Effector memory CD8-positive, alpha-beta T cell (primary cell): ENCODE data around the gene DIP2C.
A peak's percentile ranks its signal among the peaks of the same experiment; 100 is the strongest.
"Not testable (repeated sequence)": the region's sequence is repeated elsewhere in the genome, so short reads cannot be mapped to it uniquely, and the experiment has no call there.

Experiments used
- ATAC-seq: fragments of 150-1000 bp; cut with Tn5 transposase; replicated peaks from 2 replicates; pipeline ENCODE4 v1.10.0; 2021; ENCODE audit warnings: mild to moderate bottlenecking, moderate library complexity
- DNase-seq, 3 experiments: peaks; one replicate each; pipeline ENCODE4 v3.0.0; 2021
- H3K27ac Mint-ChIP-seq, 2 donors: one replicate each; pipeline ENCODE4 v1.8.0; 2022; ENCODE audit warnings: mild to moderate bottlenecking in 2 of 2, mixed read lengths in 2 of 2, moderate library complexity in 2 of 2
- H3K27me3 Mint-ChIP-seq, 2 donors: one replicate each; pipeline ENCODE4 v1.8.0; 2022; ENCODE audit warnings: mixed read lengths in 2 of 2
- H3K36me3 Mint-ChIP-seq: one replicate; pipeline ENCODE4 v1.8.0; 2022; ENCODE audit warnings: mild to moderate bottlenecking, moderate library complexity, mixed read lengths; ENCODE audit not compliant: insufficient read depth
- H3K4me1 Mint-ChIP-seq, 2 donors: one replicate each; pipeline ENCODE4 v1.8.0; 2022; ENCODE audit warnings: low read depth in 2 of 2, mixed read lengths in 2 of 2
- H3K4me3 Mint-ChIP-seq, 2 donors: one replicate each; pipeline ENCODE4 v1.8.0; 2022; ENCODE audit warnings: mild to moderate bottlenecking in 2 of 2, mixed read lengths in 2 of 2, moderate library complexity in 2 of 2
- H3K9me3 Mint-ChIP-seq, 2 donors: one replicate each; pipeline ENCODE4 v1.8.0; 2022; ENCODE audit warnings: mixed read lengths in 2 of 2

The DIP2C gene

DNA sequence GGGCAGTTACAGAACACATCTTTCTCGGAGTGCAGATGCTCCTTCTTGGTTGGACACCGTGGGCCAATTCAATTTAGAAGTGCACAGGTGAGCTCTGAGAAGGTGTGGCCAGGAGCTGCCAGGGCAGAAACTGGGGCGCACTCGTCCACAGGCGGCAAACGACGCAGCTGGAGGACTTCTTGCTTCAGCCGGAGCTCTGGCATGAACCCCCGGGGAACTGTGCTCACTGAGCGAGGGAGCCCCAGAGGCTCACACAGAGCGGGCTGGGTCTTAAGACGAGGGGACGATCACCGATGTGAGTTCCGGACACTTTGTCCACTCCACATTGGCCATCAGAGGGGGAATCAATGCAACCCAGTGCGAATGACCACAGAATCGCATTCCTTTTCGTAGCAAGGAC is 413.8 kb downstream of the DIP2C start:
- Mint-ChIP-seq H3K9me3 (no peaks in the 10 kb centered on the region), H3K27ac (no peak overlapping the region), H3K36me3 (peaks cover 10% of the 10 kb centered on the region), H3K4me1 (peaks cover 0 to 4% of the 10 kb centered on the region in 2 donors), H3K4me3 (no peak overlapping the region), H3K27me3 (no peaks in the 10 kb centered on the region)
- no peak for ATAC-seq
- no peak for DNase-seq

DNA sequence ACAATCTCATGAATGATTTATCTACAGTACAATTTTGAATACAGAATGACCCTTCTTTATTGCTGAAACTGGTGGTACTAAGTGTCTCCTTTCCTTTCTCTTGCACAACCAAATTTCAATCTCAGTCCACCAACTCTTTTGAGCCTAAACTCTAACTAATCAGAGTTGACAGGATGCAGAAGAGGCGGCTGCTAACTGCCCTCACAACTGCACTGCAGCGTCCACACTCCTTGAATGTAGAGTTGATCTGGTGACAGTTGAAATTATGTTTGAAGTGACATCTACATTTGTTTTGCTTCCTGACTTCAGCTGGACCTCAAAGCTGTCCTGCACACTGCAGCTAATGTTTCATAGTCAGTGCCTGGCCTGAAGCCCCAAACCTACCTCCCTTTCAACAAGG is 414.6 kb downstream of the DIP2C start:
- H3K9me3 Mint-ChIP-seq, result no peaks in the 10 kb centered on the region

DNA sequence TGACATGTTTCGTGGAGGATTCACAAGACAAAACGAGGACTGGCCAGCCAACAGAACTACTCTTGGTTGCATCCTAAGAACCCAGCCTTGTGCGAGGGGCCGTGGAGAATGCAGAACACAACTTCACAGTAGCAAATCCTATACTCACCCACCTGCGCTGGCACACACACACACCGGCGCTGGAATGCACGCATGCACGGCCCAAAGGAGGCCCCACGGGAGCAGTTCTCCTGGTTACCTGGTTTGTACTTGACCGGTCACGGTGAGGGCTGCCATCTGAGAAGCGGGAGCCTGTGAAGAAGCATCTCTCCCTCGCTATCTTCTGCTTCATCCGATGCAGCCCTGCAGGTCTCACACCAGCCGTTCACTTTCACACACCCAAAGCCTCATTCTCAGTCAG is 416.4 kb downstream of the DIP2C start:
- H3K27ac Mint-ChIP-seq, result no peak overlapping the region
- H3K4me3 Mint-ChIP-seq, result no peak overlapping the region
- H3K9me3 Mint-ChIP-seq, result no peaks in the 10 kb centered on the region
- no peaks in the 10 kb centered on the region for H3K4me1 Mint-ChIP-seq
- peaks cover 7% of the 10 kb centered on the region for H3K36me3 Mint-ChIP-seq
- no peak for DNase-seq
- H3K27me3 Mint-ChIP-seq, result no peaks in the 10 kb centered on the region
- ATAC-seq, result no peak

More for the DNA sequence above, 414.6 kb downstream of the DIP2C start:
- H3K27ac Mint-ChIP-seq, result no peak overlapping the region
- no peak for ATAC-seq
- peaks cover 0 to 4% of the 10 kb centered on the region in 2 donors for H3K4me1 Mint-ChIP-seq
- H3K27me3 Mint-ChIP-seq, result no peaks in the 10 kb centered on the region
- H3K36me3 Mint-ChIP-seq, result peaks cover 10% of the 10 kb centered on the region
- no peak overlapping the region for H3K4me3 Mint-ChIP-seq
- DNase-seq, result no peak

DNA sequence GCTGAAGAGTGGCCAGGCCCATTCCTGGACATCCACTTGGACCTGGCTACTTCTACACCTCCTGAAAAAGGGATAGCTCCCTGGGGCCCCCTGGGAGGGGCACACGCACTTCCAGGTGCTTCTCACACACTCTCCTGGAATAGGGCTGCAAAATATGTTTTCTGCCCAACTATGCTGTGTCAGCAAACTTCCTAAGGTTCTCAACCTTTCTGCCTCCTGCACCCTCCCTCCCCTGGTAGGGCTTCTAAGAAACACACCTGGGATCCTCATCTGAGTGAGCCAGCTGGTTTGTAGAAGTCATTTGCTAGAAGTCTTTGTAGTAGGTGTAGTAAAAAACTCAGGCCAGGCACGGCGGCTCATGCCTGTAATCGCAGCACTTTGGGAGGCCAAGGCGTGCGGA is 417.7 kb downstream of the DIP2C start:
- ATAC-seq (no peak), DNase-seq (no peak)
- H3K9me3 Mint-ChIP-seq, result no peaks in the 10 kb centered on the region
- no peak overlapping the region for H3K4me3 Mint-ChIP-seq
- no peaks in the 10 kb centered on the region for H3K27me3 Mint-ChIP-seq
- peaks cover 2% of the 10 kb centered on the region for H3K36me3 Mint-ChIP-seq
- H3K27ac Mint-ChIP-seq, result peak overlapping the region in 1 of 2 donors; percentile 22
- H3K4me1 Mint-ChIP-seq, result no peaks in the 10 kb centered on the region

DNA sequence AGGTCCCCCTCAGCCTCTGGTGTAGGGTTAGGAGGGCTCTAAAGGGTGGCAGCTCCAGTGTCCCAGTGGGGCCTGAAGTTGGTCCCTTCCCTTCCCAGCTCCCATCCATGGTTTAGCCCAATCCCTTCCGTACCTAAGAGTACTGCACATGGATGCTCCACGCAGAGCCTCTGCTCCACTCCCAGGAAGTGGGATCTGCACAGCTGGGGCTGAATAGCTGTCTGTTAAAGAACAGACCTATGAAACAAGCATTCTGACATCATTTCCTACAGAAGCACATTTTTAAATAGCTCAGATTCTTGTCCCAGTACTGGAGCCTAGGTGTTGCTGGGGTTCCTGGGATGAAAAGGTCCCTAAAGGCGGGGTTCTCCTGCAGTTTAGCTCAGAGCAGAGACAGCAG is 418.3 kb downstream of the DIP2C start:
- ATAC-seq, result no peak
- no peak for DNase-seq
- H3K27ac Mint-ChIP-seq, result no peak overlapping the region
- H3K36me3 Mint-ChIP-seq, result peaks cover 2% of the 10 kb centered on the region
- H3K27me3 Mint-ChIP-seq, result no peaks in the 10 kb centered on the region
- H3K4me1 Mint-ChIP-seq, result no peaks in the 10 kb centered on the region
- no peak overlapping the region for H3K4me3 Mint-ChIP-seq
- H3K9me3 Mint-ChIP-seq, result no peaks in the 10 kb centered on the region

DNA sequence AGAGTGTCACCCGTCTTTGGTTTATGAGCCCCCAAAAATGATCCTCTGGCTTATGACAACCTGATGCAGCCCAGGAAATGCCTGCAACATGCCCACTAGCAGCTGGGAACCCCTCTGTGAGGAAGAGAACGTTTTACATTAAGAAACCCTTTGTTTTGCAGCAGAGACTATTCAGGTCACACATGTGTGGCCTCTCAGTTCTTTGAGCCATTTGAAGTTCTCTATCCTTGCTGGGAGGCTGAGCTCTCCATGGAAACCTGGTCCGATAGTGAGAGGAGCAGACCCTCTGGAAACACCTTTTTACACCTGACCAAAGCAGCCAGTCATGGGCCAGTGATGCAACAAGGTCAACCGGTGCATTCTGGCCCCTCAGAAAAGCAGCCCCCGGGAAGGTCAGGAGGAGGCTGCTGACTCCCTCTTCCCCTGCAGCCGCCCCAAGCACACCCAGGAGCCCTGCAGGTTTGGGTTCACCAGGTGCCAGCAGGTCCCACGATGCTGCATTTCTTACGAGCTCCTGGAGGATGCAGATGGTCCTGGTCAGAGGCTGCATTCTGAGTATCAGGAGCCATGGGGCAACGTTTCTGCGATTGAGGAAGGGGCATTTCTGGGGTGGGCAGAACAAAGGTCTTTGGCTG is 419.9 kb downstream of the DIP2C start:
- H3K36me3 Mint-ChIP-seq, result peaks cover 2% of the 10 kb centered on the region
- no peak for DNase-seq
- H3K4me1 Mint-ChIP-seq, result peaks cover 9 to 12% of the 10 kb centered on the region in 2 donors
- no peak overlapping the region for H3K27ac Mint-ChIP-seq
- no peak overlapping the region for H3K4me3 Mint-ChIP-seq
- no peaks in the 10 kb centered on the region for H3K9me3 Mint-ChIP-seq
- no peak for ATAC-seq
- H3K27me3 Mint-ChIP-seq, result no peaks in the 10 kb centered on the region

DNA sequence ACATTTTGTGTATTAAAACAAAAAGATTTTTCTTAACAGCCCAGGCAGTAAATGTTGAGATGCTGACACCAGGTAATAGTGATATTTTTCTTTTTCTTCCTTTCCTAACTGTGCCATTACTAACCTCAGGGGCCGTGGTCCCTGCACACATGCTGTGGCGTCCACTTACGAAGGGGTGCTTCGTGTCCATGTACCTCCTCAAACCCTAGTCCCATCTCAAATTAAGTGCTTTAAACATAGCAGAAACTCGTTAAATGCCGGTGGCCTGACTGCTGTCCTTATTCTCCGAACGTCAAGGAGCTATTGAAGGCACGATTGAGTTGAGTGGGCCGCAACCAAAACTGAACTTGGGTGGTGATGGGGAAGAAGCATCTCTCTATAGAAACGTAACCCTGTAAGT is 421.8 kb downstream of the DIP2C start:
- DNase-seq (no peak), ATAC-seq (no peak)
- H3K4me1 Mint-ChIP-seq, result peaks cover 14% of the 10 kb centered on the region in 2 donors
- H3K36me3 Mint-ChIP-seq, result peaks cover 2% of the 10 kb centered on the region
- H3K27ac Mint-ChIP-seq, result no peak overlapping the region
- H3K4me3 Mint-ChIP-seq, result no peak overlapping the region
- peaks cover 0 to 14% of the 10 kb centered on the region in 2 donors for H3K27me3 Mint-ChIP-seq
- no peaks in the 10 kb centered on the region for H3K9me3 Mint-ChIP-seq

DNA sequence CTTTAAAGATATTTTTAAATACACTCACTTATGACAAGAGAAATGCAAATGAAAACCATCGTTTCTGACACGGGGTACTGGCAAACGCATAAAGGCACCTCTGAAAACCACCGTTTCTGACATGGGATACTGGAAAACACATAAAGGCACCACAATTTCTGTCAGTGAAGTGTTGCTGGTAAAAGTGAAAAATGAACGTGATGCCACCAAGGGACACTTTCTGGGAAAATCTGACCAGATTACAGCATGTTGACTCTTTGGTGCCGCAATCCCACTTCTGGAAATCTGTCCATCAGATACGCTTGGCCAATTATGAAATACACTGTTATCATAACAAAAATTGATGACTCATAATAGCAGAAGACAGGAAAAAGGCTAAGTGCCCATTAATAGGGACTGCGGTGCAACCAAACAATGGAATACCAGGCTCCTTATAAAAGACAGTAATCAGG is 422.5 kb downstream of the DIP2C start:
- ATAC-seq (no peak), DNase-seq (no peak)
- H3K36me3 Mint-ChIP-seq, result peaks cover under 1% of the 10 kb centered on the region
- H3K4me3 Mint-ChIP-seq, result no peak overlapping the region
- H3K9me3 Mint-ChIP-seq, result no peaks in the 10 kb centered on the region
- H3K27ac Mint-ChIP-seq, result no peak overlapping the region
- peaks cover 0 to 16% of the 10 kb centered on the region in 2 donors for H3K27me3 Mint-ChIP-seq
- H3K4me1 Mint-ChIP-seq, result peaks cover 14% of the 10 kb centered on the region in 2 donors

DNA sequence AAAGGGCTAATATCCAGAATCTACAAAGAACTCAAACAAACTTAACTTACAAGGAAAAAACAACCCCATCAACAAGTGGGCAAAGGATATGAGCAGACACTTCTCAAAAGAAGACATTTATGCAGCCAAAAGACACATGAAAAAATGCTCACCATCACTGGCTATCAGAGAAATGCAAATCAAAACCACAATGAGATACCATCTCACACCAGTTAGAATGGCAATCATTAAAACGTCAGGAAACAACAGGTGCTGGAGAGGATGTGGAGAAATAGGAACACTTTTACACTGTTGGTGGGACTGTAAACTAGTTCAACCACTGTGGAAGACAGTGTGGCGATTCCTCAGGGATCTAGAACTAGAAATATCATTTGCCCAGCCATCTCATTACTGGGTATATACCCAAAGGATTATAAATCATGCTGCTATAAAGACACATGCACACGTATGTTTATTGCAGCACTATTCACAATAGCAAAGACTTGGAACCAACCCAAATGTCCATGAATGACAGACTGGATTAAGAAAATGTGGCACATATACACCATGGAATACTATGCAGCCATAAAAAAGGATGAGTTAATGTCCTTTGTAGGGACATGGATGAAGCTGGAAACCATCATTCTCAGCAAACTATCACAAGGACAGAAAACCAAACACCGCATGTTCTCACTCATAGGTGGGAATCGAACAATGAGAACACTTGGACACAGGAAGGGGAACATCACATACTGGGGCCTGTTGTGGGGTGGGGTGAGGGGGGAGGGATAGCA is 423.5 kb downstream of the DIP2C start:
- not testable (repeated sequence) for H3K9me3 Mint-ChIP-seq, H3K27ac Mint-ChIP-seq, H3K36me3 Mint-ChIP-seq, DNase-seq, H3K4me3 Mint-ChIP-seq, ATAC-seq
- peaks cover 14% of the 10 kb centered on the region in 2 donors for H3K4me1 Mint-ChIP-seq
- peaks cover 0 to 16% of the 10 kb centered on the region in 2 donors for H3K27me3 Mint-ChIP-seq

DNA sequence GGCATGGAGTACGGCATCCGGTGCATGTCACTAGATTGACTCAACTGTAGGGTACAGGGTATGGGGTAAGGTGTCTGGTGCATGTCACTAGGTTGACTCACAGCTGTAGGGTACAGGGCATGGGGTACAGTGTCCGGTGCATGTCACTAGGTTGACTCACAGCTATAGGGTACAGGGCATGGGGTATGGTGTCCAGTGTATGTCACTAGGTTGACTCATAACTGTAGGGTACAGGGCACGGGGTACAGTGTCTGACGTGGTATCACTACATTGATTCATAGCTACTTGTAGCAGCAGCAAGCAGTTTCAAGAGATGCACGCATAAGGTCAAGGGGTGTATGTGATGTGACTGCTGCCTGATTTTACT is 424.4 kb downstream of the DIP2C start:
- Mint-ChIP-seq H3K27me3 (peaks cover 0 to 16% of the 10 kb centered on the region in 2 donors), H3K4me1 (peaks cover 14% of the 10 kb centered on the region in 2 donors)
- H3K27ac Mint-ChIP-seq, H3K36me3 Mint-ChIP-seq, DNase-seq, H3K9me3 Mint-ChIP-seq, H3K4me3 Mint-ChIP-seq: not testable (repeated sequence)
- peak; percentile 37 for ATAC-seq

DNA sequence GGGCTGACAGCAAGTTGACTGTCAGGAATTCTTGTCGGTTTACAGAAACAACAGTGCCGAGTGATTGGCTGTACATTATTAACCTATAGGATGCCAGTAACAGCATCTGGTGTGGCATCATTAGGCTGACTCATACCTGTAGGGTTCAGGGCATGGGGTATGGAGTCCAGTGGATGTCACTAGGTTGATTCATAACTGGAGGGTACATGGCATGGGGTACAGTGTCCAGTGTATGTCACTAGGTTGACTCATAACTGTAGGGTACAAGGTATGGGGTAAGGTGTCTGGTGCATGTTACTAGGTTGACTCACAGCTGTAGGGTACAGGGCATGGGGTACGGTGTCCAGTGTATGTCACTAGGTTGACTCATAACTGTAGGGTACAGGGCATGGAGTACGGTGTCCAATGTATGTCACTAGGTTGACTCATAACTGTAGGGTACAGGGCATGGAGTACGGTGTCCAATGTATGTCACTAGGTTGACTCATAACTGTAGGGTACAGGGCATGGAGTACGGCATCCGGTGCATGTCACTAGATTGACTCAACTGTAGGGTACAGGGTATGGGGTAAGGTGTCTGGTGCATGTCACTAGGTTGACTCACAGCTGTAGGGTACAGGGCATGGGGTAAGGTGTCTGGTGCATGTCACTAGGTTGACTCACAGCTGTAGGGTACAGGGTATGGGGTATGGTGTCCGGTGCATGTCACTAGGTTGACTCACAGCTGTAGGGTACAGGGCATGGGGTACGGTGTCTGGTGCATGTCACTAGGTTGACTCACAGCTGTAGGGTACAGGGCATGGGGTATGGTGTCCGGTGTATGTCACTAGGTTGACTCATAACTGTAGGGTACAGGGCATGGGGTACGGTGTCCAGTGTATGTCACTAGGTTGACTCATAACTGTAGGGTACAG is 425.1 kb downstream of the DIP2C start:
- peak; percentile 52 for ATAC-seq
- H3K27ac Mint-ChIP-seq, DNase-seq, H3K9me3 Mint-ChIP-seq, H3K36me3 Mint-ChIP-seq, H3K4me3 Mint-ChIP-seq: not testable (repeated sequence)
- Mint-ChIP-seq H3K4me1 (peaks cover 14% of the 10 kb centered on the region in 2 donors), H3K27me3 (peaks cover 0 to 16% of the 10 kb centered on the region in 2 donors)

DNA sequence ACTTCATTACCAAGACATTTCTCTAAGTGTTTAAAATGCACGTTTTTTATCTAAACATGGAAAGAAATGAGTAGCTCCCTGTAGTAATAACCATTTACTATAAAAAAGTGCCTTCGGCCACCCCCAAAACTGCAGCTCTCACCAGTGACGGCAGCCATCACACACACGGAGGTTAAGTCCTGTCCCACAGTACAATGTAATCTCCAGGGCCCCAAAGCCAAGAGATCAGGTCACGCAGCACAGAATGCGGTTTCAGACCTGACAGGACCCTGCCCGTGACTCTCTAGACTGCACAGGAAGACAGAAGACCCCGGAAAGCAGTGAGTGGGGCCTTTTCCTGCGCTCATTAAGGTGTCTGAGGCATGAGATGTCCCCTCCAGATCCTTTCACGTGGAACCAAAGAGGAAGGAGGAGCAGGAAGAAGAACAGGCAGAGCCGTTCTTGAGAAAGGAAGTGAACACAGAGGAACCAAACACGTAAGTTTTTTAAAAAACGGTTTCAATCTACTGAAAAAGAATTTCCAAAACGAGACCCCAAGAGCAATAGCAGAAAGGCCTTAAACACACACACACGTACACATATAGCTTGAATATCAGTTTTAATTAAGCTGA is 428.5 kb downstream of the DIP2C start:
- Mint-ChIP-seq H3K27ac (no peak overlapping the region), H3K4me3 (no peak overlapping the region), H3K4me1 (peaks cover 14% of the 10 kb centered on the region in 2 donors)

DNA sequence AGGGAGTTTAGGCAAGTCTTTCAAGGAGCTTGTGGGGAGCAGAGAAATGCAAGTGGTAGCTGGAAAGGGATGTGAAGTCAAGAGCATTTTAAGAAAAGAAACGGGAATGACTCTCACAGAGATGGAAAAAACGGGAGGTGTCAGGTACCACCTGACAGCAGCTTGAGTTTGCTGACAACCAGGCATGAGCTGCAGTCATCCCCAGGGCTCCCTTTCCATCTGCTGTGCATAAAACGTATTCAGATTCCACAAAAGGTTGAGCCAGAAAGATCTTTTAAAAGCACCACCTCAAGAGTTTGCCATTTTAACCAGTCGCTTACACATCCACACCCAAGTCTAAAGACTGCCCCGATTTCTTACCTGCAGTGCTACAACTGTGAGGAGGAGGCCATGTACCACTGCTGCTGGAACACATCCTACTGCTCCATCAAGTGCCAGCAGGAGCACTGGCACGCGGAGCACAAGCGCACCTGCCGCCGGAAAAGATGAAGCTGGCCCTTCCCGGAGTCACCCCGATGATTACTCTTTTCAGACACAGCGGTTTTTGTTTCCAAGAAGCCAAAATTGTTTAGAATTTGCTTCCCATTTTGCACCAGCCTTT is 437.4 kb downstream of the DIP2C start:
- Mint-ChIP-seq H3K4me3 (no peak overlapping the region), H3K27me3 (no peaks in the 10 kb centered on the region), H3K9me3 (no peaks in the 10 kb centered on the region), H3K36me3 (peaks cover 54% of the 10 kb centered on the region), H3K27ac (no peak overlapping the region), H3K4me1 (peaks cover 0 to 3% of the 10 kb centered on the region in 2 donors)
- ATAC-seq (no peak), DNase-seq (no peak)

More for the DNA sequence above, 428.5 kb downstream of the DIP2C start:
- Mint-ChIP-seq H3K9me3 (no peaks in the 10 kb centered on the region), H3K27me3 (peaks cover 0 to 16% of the 10 kb centered on the region in 2 donors), H3K36me3 (no peaks in the 10 kb centered on the region)
- DNase-seq, result no peak
- ATAC-seq, result no peak
